Dedifferentiated amniotic fluid mesenchymal stem cell (primary cell): ENCODE results near the gene DIPK1A.

Experiments
- DNase-seq: peaks from one replicate; pipeline ENCODE4 v3.0.0-alpha.2; 2016; ENCODE audit errors: extremely low spot score

The DIPK1A gene

GRCh38 chr1:92953491-92953890, 7.8 kb downstream of the DIPK1A start:
- DNase-seq = no peak

- no peak for DNase-seq
Observed at GRCh38 chr1:92952714-92953113, 8.5 kb downstream of the DIPK1A start.

GRCh38 chr1:92951141-92951582, 10.1 kb downstream of the DIPK1A start:
- peak; percentile 86 for DNase-seq

GRCh38 chr1:92949937-92950817, 11.1 kb downstream of the DIPK1A start:
- peak; percentile 40 for DNase-seq

- DNase-seq = no peak
Observed at GRCh38 chr1:92948071-92948470, 13.2 kb downstream of the DIPK1A start.

GRCh38 chr1:92945748-92946270, 15.5 kb downstream of the DIPK1A start:
- no peak for DNase-seq

GRCh38 chr1:92944901-92945747, 16.1 kb downstream of the DIPK1A start:
- no peak for DNase-seq

GRCh38 chr1:92943502-92943847, 17.8 kb downstream of the DIPK1A start:
- no peak for DNase-seq

- DNase-seq = peak; percentile 35
Observed at GRCh38 chr1:92940541-92940940, 20.7 kb downstream of the DIPK1A start.

GRCh38 chr1:92937731-92938130, 23.5 kb downstream of the DIPK1A start:
- DNase-seq = no peak

GRCh38 chr1:92936865-92937264, 24.4 kb downstream of the DIPK1A start:
- no peak for DNase-seq

GRCh38 chr1:92934395-92935378, 26.6 kb downstream of the DIPK1A start:
- DNase-seq = peak; percentile 82

GRCh38 chr1:92933459-92933858, 27.8 kb downstream of the DIPK1A start:
- DNase-seq = no peak

- no peak for DNase-seq
Observed at GRCh38 chr1:92931691-92932090, 29.6 kb downstream of the DIPK1A start.

GRCh38 chr1:92929461-92929860, 31.8 kb downstream of the DIPK1A start:
- DNase-seq = no peak

- DNase-seq = no peak
Observed at GRCh38 chr1:92927870-92928269, 33.4 kb downstream of the DIPK1A start.

GRCh38 chr1:92926873-92927272, 34.4 kb downstream of the DIPK1A start:
- DNase-seq = no peak

- DNase-seq = no peak
Observed at GRCh38 chr1:92924501-92924900, 36.8 kb downstream of the DIPK1A start.

- no peak for DNase-seq
Observed at GRCh38 chr1:92923664-92924063, 37.6 kb downstream of the DIPK1A start.

- DNase-seq = peak; percentile 55
Observed at GRCh38 chr1:92922356-92923035, 38.8 kb downstream of the DIPK1A start.
